Measurements from ENCODE around the gene CYFIP1.

DNA sequence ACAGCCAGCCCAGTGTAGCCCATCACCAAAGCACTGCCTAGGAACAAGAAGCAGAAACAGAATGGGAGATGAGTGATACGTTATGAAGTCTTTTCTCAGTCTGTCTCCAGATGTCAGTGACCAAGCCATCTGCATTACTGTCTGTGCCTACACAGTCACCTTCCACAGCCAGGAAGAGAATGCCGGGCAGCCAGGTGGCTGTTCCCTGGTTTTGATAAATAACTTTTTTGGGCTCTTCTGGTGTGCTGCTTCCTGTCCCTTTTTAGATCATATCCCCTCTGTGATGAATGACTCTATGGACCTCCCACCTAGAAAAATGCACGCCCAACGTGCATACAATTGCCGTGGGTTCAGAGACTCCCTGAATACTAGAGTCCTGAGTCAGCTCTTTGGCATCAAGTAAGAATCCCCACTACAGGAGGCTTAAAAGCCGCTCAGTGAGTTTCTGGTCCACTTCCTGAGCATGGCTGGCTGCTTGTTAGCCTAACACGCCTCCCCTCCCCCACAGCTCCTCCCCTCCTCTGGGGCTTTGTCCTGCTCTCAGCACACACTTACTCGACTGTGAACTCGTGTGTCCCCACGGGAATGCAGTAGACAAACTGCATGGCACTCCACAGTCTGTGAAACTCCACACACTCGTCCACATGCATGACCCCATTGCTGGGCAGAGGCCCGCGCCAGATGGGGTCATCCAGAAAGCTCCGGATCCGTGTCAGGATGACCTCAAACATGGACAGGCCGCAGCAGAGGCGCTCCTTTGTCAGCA lies 107.0 kb downstream of the CYFIP1 start:
- TF ChIP-seq CTCF (IDR thresholded peaks at IDR 0.05; ENCODE audit: insufficient read depth, low read length): no peak
- no peak for TF ChIP-seq POLR2AphosphoS5 (IDR thresholded peaks at IDR 0.05; ENCODE audit: low read depth)
- TF ChIP-seq GABPA (IDR thresholded peaks at IDR 0.05; ENCODE audit: low read depth): no peak
- TF ChIP-seq SPI1 (IDR thresholded peaks at IDR 0.05; ENCODE audit: borderline replicate concordance, low read depth): no peak

Measured in HL-60 (cell line).